ENCODE data around the gene TLE5.
"Not testable (repeated sequence)": the region's sequence is repeated elsewhere in the genome, so short reads cannot be mapped to it uniquely, and the experiment has no call there.

TLE5 gene

GRCh38 chr19:3060857-3061181, 1.5 kb downstream of the TLE5 start:
- Mint-ChIP-seq H3K4me3 (peak overlapping the region; percentile 70), H3K27me3 (no peaks in the 10 kb centered on the region), H3K4me1 (ENCODE audit: low read depth) (peaks cover 52% of the 10 kb centered on the region), H3K27ac (peak overlapping the region; percentile 77), H3K36me3 (ENCODE audit: low read depth) (peaks cover 61% of the 10 kb centered on the region), H3K9me3 (no peaks in the 10 kb centered on the region)
- intact Hi-C loops (cut with micrococcal nuclease): no loop called here

GRCh38 chr19:3059653-3060052, 2.6 kb downstream of the TLE5 start:
- peak overlapping the region; percentile 39 for H3K4me3 Mint-ChIP-seq
- no peak overlapping the region for H3K27ac Mint-ChIP-seq
- H3K4me1 Mint-ChIP-seq (ENCODE audit: low read depth): peaks cover 64% of the 10 kb centered on the region
- intact Hi-C loops (cut with micrococcal nuclease): no loop called here
- H3K27me3 Mint-ChIP-seq: no peaks in the 10 kb centered on the region
- H3K9me3 Mint-ChIP-seq: no peaks in the 10 kb centered on the region
- peaks cover 73% of the 10 kb centered on the region for H3K36me3 Mint-ChIP-seq (ENCODE audit: low read depth)

GRCh38 chr19:3058821-3059314, 3.4 kb downstream of the TLE5 start:
- Mint-ChIP-seq H3K27ac (no peak overlapping the region), H3K27me3 (no peaks in the 10 kb centered on the region), H3K4me3 (no peak overlapping the region), H3K9me3 (no peaks in the 10 kb centered on the region), H3K4me1 (ENCODE audit: low read depth) (peaks cover 65% of the 10 kb centered on the region), H3K36me3 (ENCODE audit: low read depth) (peaks cover 81% of the 10 kb centered on the region)
- intact Hi-C loops (cut with micrococcal nuclease): no loop called here

- intact Hi-C loops (cut with micrococcal nuclease): no loop called here
- Mint-ChIP-seq H3K9me3 (no peaks in the 10 kb centered on the region), H3K27me3 (no peaks in the 10 kb centered on the region), H3K36me3 (ENCODE audit: low read depth) (peaks cover 87% of the 10 kb centered on the region), H3K4me3 (no peak overlapping the region), H3K27ac (no peak overlapping the region), H3K4me1 (ENCODE audit: low read depth) (peaks cover 58% of the 10 kb centered on the region)
These were observed 4.1 kb downstream of the TLE5 start for GRCh38 chr19:3058009-3058820.

- H3K27me3 Mint-ChIP-seq: no peaks in the 10 kb centered on the region
- H3K36me3 Mint-ChIP-seq (ENCODE audit: low read depth): peaks cover 88% of the 10 kb centered on the region
- no peak overlapping the region for H3K4me3 Mint-ChIP-seq
- intact Hi-C loops (cut with micrococcal nuclease): no loop called here
- no peaks in the 10 kb centered on the region for H3K9me3 Mint-ChIP-seq
- H3K27ac Mint-ChIP-seq: no peak overlapping the region
- peaks cover 53% of the 10 kb centered on the region for H3K4me1 Mint-ChIP-seq (ENCODE audit: low read depth)
These were observed 5.0 kb downstream of the TLE5 start for GRCh38 chr19:3057275-3057714.

- Mint-ChIP-seq H3K36me3 (ENCODE audit: low read depth) (peaks cover 89% of the 10 kb centered on the region), H3K4me3 (no peak overlapping the region), H3K4me1 (ENCODE audit: low read depth) (peaks cover 53% of the 10 kb centered on the region), H3K27me3 (no peaks in the 10 kb centered on the region), H3K27ac (no peak overlapping the region), H3K9me3 (no peaks in the 10 kb centered on the region)
- intact Hi-C loops (cut with micrococcal nuclease): no loop called here
These were observed 5.7 kb downstream of the TLE5 start for GRCh38 chr19:3056417-3057088.

GRCh38 chr19:3055741-3056416, 6.4 kb downstream of the TLE5 start:
- intact Hi-C loops (cut with micrococcal nuclease): no loop called here
- Mint-ChIP-seq H3K27ac (no peak overlapping the region), H3K4me3 (no peak overlapping the region), H3K27me3 (no peaks in the 10 kb centered on the region), H3K36me3 (ENCODE audit: low read depth) (peaks cover 87% of the 10 kb centered on the region), H3K4me1 (ENCODE audit: low read depth) (peaks cover 50% of the 10 kb centered on the region), H3K9me3 (no peaks in the 10 kb centered on the region)

GRCh38 chr19:3054972-3055740, 7.1 kb downstream of the TLE5 start:
- Mint-ChIP-seq H3K4me3 (no peak overlapping the region), H3K4me1 (ENCODE audit: low read depth) (peaks cover 45% of the 10 kb centered on the region), H3K27me3 (no peaks in the 10 kb centered on the region), H3K36me3 (ENCODE audit: low read depth) (peaks cover 79% of the 10 kb centered on the region), H3K27ac (no peak overlapping the region), H3K9me3 (no peaks in the 10 kb centered on the region)
- intact Hi-C loops (cut with micrococcal nuclease): no loop called here

GRCh38 chr19:3054265-3054971, 7.9 kb downstream of the TLE5 start:
- intact Hi-C loops (cut with micrococcal nuclease): no loop called here
- H3K27me3 Mint-ChIP-seq: peaks cover 4% of the 10 kb centered on the region
- H3K27ac Mint-ChIP-seq: no peak overlapping the region
- peaks cover 72% of the 10 kb centered on the region for H3K36me3 Mint-ChIP-seq (ENCODE audit: low read depth)
- no peak overlapping the region for H3K4me3 Mint-ChIP-seq
- H3K9me3 Mint-ChIP-seq: no peaks in the 10 kb centered on the region
- peaks cover 40% of the 10 kb centered on the region for H3K4me1 Mint-ChIP-seq (ENCODE audit: low read depth)

- intact Hi-C loops (cut with micrococcal nuclease): no loop called here
- peaks cover 39% of the 10 kb centered on the region for H3K4me1 Mint-ChIP-seq (ENCODE audit: low read depth)
These were observed 8.5 kb downstream of the TLE5 start for GRCh38 chr19:3053780-3054179.

GRCh38 chr19:3053218-3053621, 9.1 kb downstream of the TLE5 start:
- intact Hi-C loops (cut with micrococcal nuclease): no loop called here
- peaks cover 33% of the 10 kb centered on the region for H3K4me1 Mint-ChIP-seq (ENCODE audit: low read depth)
- peaks cover 60% of the 10 kb centered on the region for H3K36me3 Mint-ChIP-seq (ENCODE audit: low read depth)

More at GRCh38 chr19:3053780-3054179, 8.5 kb downstream of the TLE5 start:
- peaks cover 66% of the 10 kb centered on the region for H3K36me3 Mint-ChIP-seq (ENCODE audit: low read depth)
- H3K9me3 Mint-ChIP-seq: no peaks in the 10 kb centered on the region
- no peak overlapping the region for H3K27ac Mint-ChIP-seq
- H3K27me3 Mint-ChIP-seq: peaks cover 9% of the 10 kb centered on the region
- H3K4me3 Mint-ChIP-seq: no peak overlapping the region

GRCh38 chr19:3050016-3050415, 12.3 kb downstream of the TLE5 start:
- H3K27ac Mint-ChIP-seq; intact Hi-C loops (cut with micrococcal nuclease); H3K9me3 Mint-ChIP-seq; H3K4me3 Mint-ChIP-seq: not testable (repeated sequence)
- Mint-ChIP-seq H3K36me3 (ENCODE audit: low read depth) (peaks cover 28% of the 10 kb centered on the region), H3K27me3 (peaks cover 37% of the 10 kb centered on the region), H3K4me1 (ENCODE audit: low read depth) (peaks cover 13% of the 10 kb centered on the region)

More at GRCh38 chr19:3053218-3053621, 9.1 kb downstream of the TLE5 start:
- H3K4me3 Mint-ChIP-seq: no peak overlapping the region
- H3K27me3 Mint-ChIP-seq: peaks cover 14% of the 10 kb centered on the region
- no peak overlapping the region for H3K27ac Mint-ChIP-seq
- no peaks in the 10 kb centered on the region for H3K9me3 Mint-ChIP-seq

- peaks cover 19% of the 10 kb centered on the region for H3K36me3 Mint-ChIP-seq (ENCODE audit: low read depth)
- peaks cover 46% of the 10 kb centered on the region for H3K27me3 Mint-ChIP-seq
- intact Hi-C loops (cut with micrococcal nuclease): no loop called here
- no peak overlapping the region for H3K4me3 Mint-ChIP-seq
- H3K27ac Mint-ChIP-seq: no peak overlapping the region
- peaks cover 8% of the 10 kb centered on the region for H3K4me1 Mint-ChIP-seq (ENCODE audit: low read depth)
- no peaks in the 10 kb centered on the region for H3K9me3 Mint-ChIP-seq
These were observed 13.2 kb downstream of the TLE5 start for GRCh38 chr19:3049089-3049488.
